HCEC 1CT (cell line): Measurements from ENCODE around the gene SPATA20.

Experiments used
- DNase-seq: peaks from one replicate; pipeline ENCODE4 v3.0.0-alpha.2; 2017

SPATA20 gene

GRCh38 chr17:50582741-50583140, 35.8 kb downstream of the SPATA20 start:
- DNase-seq, result no peak

GRCh38 chr17:50583641-50584040, 36.7 kb downstream of the SPATA20 start:
- DNase-seq, result no peak

- DNase-seq, result no peak
Measured at GRCh38 chr17:50584116-50584515, 37.1 kb downstream of the SPATA20 start.

GRCh38 chr17:50584749-50585148, 37.8 kb downstream of the SPATA20 start:
- DNase-seq, result no peak

DNA sequence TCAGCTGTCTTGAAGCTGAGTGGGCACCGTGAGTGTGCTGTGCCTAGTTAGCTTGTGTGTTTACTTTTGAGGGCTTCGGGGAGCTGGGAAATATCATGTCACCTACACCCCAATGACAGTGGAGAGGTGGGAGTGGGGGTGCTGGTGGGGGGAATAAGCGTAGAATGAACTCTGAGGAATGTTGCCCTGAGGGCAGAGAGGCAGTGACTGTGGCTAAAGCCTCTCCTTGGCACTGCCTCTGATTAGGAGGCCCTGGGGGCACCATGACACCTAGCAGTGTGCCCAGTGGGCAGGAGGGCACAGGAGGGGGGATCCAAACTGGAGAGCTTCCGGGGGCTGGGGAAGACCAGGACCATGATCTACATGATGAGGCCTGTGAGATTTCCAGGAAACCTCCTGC, 38.4 kb downstream of the SPATA20 start:
- no peak for DNase-seq

GRCh38 chr17:50585891-50586290, 38.9 kb downstream of the SPATA20 start:
- no peak for DNase-seq

GRCh38 chr17:50586421-50587247, 39.7 kb downstream of the SPATA20 start:
- no peak for DNase-seq

- no peak for DNase-seq
Measured at GRCh38 chr17:50587571-50587970, 40.6 kb downstream of the SPATA20 start.

DNA sequence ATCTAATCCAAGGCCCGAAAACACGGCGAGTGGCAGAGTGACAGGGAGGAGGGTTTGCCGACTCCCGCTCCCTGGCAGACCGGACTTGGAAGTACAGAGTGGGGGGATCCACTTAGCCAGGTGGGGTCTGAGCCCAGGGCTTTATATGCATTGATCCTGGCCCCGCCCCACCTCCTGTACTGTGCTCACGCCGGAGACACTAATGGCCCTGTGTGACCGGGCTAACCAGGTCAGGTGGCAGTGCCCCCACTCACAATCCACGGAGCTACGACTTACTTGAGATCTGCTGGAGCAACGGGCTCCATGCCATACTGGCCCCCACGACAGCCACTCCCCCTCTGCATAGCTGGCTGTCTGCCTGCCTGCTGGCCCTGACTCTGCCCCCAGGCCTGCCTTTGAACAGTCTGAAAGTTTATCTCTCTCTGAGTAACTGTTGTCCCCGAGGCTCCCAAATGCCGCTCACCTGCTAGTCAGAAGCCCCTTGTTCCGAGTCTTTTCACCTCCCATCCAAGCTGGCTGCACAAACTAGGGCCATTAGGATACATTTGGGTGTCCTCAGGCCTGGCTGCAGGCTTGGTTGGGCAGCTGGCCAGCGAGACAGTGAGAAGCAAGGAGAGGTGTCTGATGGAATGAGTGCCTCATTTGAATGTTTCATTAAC, 41.5 kb downstream of the SPATA20 start:
- DNase-seq, result no peak

DNA sequence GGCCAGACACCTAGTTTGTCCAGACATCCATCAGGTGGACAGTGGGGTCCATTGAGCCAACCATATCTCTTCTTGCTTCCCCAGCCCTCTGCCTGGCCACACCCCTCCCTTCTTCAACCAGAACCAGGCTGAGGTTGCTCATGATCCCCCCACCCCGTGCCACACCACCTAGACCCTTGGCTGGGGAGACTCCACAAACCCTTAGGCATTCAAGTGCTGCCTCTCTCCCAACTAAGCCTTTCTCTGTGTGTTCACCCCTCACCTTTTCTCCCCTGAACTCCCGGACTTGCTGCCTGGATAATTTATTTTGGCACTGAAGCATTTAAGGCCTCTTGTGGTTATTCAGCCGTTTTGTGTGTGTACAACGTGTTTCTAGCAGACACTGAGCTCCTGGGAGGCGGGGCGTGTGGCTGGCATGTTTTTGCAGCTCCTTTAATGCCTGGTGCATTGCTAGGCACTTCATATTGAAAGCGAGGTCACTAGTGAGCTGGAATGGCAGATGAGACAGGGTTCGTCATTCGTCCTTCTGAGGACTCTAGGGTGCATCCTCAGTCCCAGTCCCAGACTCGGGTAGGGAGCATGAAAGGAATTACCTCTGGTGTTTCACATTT, 42.2 kb downstream of the SPATA20 start:
- DNase-seq, result no peak

DNA sequence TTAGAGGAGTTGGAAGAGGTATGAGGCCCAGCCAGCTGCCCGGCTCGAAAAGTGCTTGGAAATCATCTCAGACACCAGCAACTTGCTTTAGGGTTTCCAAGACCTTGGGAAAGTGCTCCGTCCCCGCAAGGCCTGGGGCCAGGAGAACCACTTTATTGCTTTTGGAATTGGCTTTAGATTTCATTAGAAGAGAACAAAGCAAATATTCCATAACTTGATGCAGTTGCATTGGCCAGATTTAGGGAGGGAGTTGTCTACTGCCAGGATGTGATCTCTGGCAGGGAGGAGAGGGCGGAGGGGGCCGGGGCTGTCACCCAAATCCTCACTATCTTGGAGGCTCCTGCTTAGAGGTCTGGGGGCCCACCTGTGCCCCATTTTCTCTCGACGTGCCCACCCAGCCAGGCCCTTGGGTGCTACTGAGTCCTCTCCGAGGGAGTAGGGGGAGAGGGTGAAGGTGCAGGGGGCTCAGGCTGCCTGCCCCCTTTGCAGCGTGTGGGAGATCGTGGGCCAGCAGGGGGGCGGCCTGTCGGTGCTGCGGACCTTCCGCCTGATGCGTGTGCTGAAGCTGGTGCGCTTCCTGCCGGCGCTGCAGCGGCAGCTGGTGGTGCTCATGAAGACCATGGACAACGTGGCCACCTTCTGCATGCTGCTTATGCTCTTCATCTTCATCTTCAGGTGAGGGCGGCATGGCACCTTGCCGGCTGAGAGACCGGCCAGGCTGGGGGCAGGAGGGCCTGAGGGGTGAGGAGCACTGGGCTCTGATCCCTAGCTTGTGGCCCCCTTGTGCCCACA, 44.2 kb downstream of the SPATA20 start:
- no peak for DNase-seq

DNA sequence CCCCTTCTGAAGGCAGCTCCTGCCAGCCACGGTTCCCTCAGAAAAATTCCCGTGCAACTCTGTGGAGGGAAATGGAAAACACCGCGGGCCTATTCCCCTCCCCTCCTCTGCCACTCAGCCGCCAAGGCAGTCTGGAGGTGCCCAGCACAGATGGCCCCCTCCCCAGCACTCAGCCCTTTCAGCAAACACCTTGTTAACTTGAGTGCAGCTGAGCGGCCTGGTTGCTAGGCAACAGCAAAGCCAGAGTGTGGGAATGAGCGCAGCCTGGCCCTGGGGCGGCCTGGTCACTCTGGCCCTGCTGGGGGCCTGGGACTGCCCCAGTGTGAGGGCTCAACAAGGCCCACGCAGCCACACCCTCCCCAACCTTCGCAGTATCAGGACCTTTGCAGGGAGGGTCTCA, 46.3 kb downstream of the SPATA20 start:
- no peak for DNase-seq

DNA sequence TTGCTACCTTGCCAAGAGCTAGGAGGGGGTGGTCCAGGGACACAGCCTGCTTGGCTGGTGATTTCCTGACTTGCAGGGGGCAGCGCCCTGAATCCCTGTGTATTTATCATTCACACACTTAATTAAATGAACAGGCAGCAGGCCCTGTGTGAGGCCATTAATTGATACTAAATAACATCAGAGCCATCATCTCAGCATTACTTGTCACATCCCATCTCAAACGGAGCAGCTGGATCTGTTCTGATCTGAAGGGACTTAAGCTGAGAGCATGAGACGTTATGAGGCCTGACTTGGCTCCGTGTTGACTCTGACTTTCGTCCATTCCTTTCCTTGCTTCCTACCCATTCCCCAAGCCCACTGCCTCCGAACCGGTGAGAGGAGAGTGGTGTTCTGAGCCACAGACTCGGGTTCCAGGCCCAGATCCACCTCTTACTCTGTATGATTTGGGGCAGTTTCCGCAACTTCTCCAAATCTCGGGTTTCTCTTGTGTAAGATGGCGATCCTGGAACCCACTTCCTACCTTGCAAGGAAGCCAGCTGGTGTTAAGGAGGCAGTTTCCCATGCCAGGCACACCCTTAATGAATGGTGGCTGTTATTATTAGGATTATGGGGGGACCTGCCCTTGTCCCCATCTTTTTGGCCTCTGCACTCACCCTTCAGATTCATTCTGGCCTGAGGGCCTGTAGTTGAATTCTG, 47.3 kb downstream of the SPATA20 start:
- no peak for DNase-seq

DNA sequence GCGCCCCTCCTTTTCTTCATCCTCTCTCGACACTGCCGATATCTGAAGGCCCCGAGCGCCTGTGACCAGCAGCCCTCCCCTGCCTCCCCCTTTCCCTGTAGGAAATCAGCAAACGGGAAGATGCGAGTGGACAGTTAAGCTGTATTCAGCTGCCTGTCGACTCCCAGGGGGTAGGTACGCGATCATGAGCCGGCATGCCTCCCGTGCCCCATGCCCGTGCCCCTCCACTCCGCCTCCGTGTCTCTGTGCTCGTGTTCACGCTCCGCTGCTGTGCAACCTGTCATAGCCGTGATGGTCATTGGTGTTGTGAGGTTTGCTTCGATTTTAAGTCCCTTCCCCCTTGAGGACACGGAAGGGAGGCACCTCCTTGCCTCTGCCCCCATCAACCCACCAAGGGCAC, 47.9 kb downstream of the SPATA20 start:
- DNase-seq, result no peak

DNA sequence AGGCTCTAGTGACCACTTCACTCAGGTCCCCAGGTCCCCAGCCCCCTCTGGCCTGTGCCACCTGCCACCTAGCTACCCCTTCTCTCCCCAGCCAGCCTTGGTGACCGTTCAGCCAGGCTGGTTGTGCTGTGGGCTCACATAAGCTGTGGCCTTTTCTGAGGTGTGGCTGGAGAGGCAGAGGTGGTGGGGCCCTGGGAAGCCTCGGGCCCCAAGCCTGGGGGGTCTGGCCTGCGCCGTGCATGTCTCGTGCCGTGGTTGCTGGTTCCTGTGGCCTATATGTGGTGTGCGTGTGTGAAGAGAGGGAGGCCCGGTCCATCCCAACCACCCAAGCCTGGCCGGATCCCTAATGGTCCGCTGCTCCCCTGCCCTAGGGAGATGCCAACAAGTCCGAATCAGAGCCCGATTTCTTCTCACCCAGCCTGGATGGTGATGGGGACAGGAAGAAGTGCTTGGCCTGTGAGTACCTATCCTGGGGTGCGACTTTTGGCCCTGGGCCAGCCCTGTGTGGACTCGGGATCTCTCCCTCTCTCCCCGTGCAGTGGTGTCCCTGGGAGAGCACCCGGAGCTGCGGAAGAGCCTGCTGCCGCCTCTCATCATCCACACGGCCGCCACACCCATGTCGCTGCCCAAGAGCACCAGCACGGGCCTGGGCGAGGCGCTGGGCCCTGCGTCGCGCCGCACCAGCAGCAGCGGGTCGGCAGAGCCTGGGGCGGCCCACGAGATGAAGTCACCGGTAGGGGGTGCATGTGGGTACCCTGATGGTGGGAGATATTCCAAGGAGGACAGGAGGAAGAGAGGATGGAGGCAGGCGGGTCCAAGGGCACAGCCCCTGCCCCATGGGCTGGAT, 49.4 kb downstream of the SPATA20 start:
- no peak for DNase-seq

GRCh38 chr17:50598487-50598886, 51.5 kb downstream of the SPATA20 start:
- no peak for DNase-seq

- DNase-seq, result no peak
Measured at GRCh38 chr17:50599606-50600005, 52.6 kb downstream of the SPATA20 start.

- DNase-seq, result no peak
Measured at GRCh38 chr17:50601823-50602375, 54.9 kb downstream of the SPATA20 start.

DNA sequence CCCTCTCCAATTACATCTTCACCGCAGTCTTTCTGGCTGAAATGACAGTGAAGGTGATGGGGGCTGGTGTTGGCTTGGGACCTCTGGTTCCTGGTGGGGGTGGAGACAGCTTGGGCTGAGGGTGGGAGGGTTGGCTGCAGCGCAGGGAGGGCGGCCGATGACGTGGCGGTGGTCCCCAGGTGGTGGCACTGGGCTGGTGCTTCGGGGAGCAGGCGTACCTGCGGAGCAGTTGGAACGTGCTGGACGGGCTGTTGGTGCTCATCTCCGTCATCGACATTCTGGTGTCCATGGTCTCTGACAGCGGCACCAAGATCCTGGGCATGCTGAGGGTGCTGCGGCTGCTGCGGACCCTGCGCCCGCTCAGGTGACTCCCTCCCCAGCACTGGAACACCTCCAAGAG, 55.9 kb downstream of the SPATA20 start:
- no peak for DNase-seq

GRCh38 chr17:50603340-50603739, 56.4 kb downstream of the SPATA20 start:
- DNase-seq, result no peak

DNA sequence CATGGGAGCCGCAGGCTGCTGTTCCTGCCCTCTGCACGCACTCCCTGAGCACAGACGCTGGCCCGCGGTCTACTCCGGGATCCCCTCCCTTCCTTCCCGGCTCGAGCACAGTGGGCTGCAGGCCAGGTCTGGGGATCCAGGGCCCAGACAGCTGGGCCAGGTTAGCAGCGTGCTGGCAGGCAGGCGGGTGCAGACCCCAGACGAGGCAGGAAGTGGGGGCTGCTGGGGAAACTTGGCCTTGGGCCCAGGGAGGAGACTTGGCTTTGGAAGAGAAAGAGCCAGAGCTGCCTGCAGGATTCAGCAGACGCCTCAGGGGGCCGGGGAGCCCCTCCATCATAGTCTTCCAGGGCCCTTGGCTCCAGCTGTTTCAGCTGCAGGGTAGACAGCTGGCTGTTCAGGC, 57.5 kb downstream of the SPATA20 start:
- no peak for DNase-seq
